Left renal cortex interstitium (tissue), 4 donors: ENCODE data around the gene EPHX1. TPM values are rescaled to one million over a fixed set of nuclear protein-coding genes. Genes with fewer than 3 reads are reported as not detected.
"Not testable (repeated sequence)": the region's sequence is repeated elsewhere in the genome, so short reads cannot be mapped to it uniquely, and the experiment has no call there.

Experiments
- DNase-seq, 4 donors: peaks; one replicate each; pipeline ENCODE4 v3.0.0-alpha.2; 2013; ENCODE audit warnings: low read depth in 4 of 4, low spot score in 2 of 4, missing footprints in 1 of 4
- polyA plus RNA-seq, 4 donors: library from polyadenylated mRNA; unstranded; fragments of 120-200 nt; gene quantifications; one replicate each; pipeline ENCODE4 v1.2.1, GENCODE V29; 2013; ENCODE audit not compliant: insufficient read length in 4 of 4

Gene EPHX1
- 10 to 100 TPM; 54.5 to 66.5 (median 57.6) TPM for polyA plus RNA-seq

DNA sequence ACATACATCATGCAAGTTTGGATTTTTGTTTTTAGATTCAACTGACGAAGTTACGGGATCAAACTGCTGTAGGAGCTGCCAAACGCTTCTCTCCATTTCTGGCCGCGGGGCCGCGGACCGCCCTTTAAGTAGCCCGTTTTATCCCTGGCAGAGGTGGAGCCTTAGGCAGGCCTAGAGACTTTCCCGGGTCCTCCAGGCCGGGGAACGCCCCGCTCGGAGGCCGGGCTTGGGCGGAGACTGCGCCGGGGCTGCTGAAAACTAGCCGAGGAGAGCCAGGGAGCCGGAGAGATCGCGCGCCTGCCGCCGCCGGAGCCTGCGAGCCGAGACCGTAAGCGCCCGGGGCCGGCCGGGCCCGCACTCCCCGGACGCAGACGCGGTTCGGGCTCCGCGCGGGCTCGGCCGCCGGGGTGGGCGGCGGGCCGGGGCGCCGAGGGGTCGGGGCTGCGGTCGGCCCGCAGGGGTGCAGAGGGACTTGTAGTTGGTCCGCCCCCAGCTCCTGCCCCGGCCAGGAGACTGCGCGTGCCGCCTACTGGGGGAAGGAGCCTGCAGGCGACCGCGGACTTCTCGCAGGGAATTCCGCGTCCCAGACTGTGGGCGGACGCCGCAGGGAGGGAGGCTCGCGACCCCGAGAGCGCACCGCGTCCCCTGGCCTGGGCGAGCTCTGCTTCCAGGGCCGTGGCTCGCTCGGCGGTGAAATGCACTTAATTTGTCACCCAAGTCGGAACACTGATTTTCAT lies at the start of gene EPHX1:
Gene EPHX1 (plus strand): TSS at position 283 of the 737 bp plus-strand sequence. CDS start 18,606 bp downstream, outside the sequence.
- DNase-seq, result peak in 2 of 4 donors; percentile 60 to 78

GRCh38 chr1:225760531-225760930 lies 49.4 kb upstream of the EPHX1 start:
- DNase-seq, result no peak

DNA sequence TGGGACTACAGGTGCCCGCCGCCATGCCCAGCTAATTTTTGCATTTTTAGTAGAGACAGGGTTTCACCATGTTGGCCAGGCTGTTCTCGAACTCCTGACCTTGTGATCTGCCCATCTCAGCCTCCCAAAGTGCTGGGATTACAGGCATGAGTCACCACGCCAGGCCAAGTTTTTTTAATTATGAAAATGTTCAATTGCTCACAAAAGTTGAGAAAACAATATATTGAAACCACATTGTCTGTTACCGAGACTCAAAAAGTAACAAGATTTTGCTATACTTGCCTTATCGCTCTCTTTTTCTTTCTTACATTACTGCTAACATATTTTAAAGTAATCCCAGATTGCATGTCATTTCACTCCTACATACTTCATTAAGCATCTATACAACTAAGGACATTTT lies 48.5 kb upstream of the EPHX1 start:
- DNase-seq, result not testable (repeated sequence)

DNA sequence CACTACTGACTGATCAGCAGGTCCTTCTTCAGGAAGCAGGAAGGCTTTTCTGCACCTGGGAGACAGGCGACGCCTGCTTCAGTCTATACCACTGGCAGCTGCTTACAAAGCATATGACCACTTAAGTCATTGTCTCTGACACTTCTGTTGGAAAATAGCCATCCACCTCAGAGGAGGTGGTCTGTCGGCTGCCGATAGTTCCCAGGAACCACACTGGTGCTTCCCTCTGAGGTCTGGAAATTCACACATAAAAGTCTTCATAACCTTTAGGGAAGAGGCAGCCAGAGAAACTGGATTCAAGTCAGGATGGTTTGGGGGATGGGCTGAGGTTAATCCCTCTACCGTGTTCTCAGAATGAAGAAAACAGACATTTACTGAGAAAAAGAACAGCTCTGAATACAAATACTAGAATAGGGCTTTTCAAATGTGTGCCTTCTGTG lies 47.9 kb upstream of the EPHX1 start:
- no peak for DNase-seq

GRCh38 chr1:225762444-225762843 lies 47.5 kb upstream of the EPHX1 start:
- no peak for DNase-seq

- DNase-seq, result no peak
These were observed 46.0 kb upstream of the EPHX1 start for GRCh38 chr1:225763716-225764548.

DNA sequence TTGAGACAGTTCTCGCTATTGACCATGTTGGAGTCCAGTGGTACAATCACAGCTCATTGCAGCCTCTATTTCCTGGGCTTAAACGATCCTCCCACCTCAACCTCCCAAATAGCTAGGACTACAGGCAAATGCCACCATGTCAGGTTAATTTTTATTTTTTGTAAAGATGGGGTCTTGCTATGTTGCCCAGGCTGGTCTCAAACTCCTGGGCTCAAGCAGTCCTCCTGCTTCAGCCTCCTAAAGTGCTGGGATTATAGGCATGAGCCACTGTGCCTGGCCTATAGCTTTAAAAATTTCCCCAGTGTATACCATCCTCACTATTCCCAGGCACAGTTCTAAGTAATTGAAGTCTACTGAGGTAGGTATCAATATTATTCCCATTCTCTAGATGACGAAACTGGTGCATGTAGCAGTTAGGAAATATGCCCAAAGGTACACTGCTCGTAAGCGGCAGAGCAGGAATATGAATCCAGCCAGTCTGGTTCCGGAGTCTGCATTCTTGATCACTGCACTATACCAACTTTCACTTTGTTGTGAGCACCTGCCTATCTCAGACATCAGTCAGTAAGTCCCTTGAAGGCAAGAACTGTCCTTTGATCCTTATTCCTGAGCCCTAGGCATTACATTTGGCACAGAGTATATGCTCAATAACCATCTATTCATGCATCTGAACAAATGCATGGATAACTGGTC lies 43.8 kb upstream of the EPHX1 start:
- DNase-seq, result no peak

- no peak for DNase-seq
These were observed 42.8 kb upstream of the EPHX1 start for GRCh38 chr1:225766967-225767633.

GRCh38 chr1:225767634-225768540 lies 42.0 kb upstream of the EPHX1 start:
- DNase-seq, result no peak

- DNase-seq, result no peak
These were observed 41.1 kb upstream of the EPHX1 start for GRCh38 chr1:225768662-225769426.

DNA sequence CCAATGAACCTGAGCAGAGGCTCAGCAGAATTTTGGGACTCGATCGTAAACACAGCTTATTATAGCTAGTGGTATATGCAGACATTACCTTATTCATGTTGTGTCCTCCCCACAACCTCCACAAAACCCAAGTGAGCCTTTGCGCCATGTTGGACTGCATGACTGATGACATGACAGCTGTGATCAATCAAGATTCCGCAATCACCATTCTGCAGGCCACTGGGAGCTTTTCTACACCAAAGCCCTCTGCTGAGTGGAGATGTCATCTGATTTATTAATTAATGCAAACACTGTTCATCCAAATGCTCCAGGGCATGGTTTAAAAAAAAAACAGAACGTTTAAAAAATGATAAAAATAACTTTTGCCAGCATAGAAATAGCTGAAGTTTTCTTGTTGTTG lies 40.2 kb upstream of the EPHX1 start:
- DNase-seq, result no peak

- DNase-seq, result no peak
These were observed 39.2 kb upstream of the EPHX1 start for GRCh38 chr1:225770561-225771248.

- no peak for DNase-seq
These were observed 38.1 kb upstream of the EPHX1 start for GRCh38 chr1:225771661-225772322.

- peak in 1 of 4 donors; percentile 90 for DNase-seq
These were observed 37.6 kb upstream of the EPHX1 start for GRCh38 chr1:225772323-225772768.

DNA sequence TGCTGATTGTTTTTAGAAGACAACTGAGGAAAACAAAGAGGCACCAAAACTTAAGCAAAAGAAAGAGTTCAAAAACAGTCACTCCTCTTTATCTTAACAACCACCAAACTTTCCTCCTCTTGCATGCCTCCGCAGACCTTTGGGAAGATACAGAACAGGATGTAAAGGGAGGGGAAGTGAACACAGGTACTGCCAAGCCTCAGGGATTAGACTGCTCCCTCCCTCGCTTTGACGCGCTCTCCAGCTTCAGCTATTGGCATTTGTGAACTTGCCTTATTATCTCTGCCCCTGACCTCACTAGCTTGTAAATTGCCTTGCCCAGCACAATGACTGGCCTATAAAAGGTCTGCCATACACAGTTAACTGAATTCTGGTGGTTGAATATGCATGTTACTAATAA lies 37.1 kb upstream of the EPHX1 start:
- DNase-seq, result no peak

- no peak for DNase-seq
These were observed 35.4 kb upstream of the EPHX1 start for GRCh38 chr1:225774281-225775147.

GRCh38 chr1:225776294-225776693 lies 33.6 kb upstream of the EPHX1 start:
- DNase-seq, result no peak
